ENCODE data around the gene GPS1. TPM values are rescaled to one million over a fixed set of nuclear protein-coding genes. Genes with fewer than 3 reads are reported as not detected.

GPS1 gene
- total RNA-seq, 1 donor from 2014 or later = 156 TPM

DNA sequence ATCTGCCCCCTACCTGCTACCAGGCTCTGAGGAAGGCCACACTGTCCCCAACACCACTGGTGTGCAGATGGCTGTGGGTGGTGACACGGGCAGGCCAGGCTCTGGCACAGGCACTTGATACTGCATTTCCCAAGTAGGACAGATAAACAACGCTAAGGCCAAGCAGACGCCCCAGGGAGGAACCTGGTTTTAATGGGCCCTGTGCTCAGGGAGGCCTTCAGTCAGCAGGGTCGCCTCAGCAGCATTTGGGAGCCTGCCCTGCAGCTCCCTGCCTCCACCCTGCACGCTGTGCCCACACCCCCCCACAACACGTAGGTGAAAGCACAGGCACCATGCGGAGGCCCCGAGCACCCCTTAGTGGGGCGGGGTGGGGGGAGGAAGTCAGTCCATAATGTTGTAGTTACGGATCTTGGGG lies 49.6 kb downstream of the GPS1 start:
- H3K27me3 Mint-ChIP-seq (ENCODE audit: low read depth) = peaks cover 6% of the 10 kb centered on the region
- no peak overlapping the region for H3K27ac Mint-ChIP-seq (ENCODE audit: unreplicated experiment)
- H3K4me1 Mint-ChIP-seq = peaks cover 38% of the 10 kb centered on the region
- no peak for DNase-seq (ENCODE audit: low read depth, low spot score)
- H3K36me3 Mint-ChIP-seq (ENCODE audit: low read depth) = no peaks in the 10 kb centered on the region
- H3K9me3 Mint-ChIP-seq = no peaks in the 10 kb centered on the region
- peak overlapping the region; percentile 61 for H3K4me3 Mint-ChIP-seq
- TF ChIP-seq, protein P1, sequence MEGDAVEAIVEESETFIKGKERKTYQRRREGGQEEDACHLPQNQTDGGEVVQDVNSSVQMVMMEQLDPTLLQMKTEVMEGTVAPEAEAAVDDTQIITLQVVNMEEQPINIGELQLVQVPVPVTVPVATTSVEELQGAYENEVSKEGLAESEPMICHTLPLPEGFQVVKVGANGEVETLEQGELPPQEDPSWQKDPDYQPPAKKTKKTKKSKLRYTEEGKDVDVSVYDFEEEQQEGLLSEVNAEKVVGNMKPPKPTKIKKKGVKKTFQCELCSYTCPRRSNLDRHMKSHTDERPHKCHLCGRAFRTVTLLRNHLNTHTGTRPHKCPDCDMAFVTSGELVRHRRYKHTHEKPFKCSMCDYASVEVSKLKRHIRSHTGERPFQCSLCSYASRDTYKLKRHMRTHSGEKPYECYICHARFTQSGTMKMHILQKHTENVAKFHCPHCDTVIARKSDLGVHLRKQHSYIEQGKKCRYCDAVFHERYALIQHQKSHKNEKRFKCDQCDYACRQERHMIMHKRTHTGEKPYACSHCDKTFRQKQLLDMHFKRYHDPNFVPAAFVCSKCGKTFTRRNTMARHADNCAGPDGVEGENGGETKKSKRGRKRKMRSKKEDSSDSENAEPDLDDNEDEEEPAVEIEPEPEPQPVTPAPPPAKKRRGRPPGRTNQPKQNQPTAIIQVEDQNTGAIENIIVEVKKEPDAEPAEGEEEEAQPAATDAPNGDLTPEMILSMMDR (conservative IDR thresholded peaks at IDR 0.05) = no peak

DNA sequence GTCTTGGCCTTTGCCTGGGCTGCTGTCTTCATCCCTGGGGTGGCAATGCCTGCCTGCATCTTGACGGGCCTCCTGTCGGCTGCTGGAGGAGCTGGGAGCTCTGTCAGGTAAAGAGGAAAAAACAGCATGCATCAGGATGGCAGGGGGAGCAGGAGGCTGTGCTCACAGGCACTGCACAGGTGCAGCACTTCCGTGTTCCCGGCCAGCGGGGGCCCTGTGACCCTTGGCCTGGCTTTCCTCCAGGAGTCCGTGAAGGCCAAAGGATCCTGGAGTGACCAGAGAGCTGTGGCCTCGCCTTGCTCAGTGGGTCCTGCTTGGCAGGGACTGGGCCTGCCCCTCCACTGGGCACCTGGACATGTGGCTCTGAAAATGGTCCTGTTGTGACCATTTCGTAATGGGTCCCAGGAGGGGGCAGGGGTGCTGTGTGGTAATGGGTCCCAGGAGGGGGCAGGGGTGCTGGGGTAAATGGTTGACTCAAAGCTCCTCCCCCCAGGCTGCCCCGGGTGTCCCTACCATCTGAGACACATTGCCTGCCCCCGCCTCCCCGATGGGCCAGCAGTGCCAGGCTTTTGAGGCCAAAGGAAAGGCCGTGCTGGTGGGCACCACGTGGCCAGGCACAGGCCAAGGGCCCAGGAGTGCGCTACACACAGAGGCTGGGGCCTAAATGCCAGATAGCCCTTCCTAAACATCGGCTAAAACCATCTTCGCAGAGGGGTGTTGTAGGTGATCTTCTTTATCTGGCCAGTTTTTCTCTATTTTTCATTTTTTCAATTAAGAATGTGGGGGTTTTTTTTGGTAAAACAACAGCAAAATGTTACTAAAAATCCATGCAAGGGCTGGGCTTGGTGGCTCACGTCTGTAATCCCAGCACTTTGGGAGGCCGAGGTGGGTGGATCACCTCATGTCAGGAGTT lies 50.3 kb downstream of the GPS1 start:
- peak overlapping the region; percentile 86 for H3K4me3 Mint-ChIP-seq
- no peak for DNase-seq (ENCODE audit: low read depth, low spot score)
- H3K9me3 Mint-ChIP-seq = no peaks in the 10 kb centered on the region
- H3K4me1 Mint-ChIP-seq = peaks cover 43% of the 10 kb centered on the region
- H3K36me3 Mint-ChIP-seq (ENCODE audit: low read depth) = no peaks in the 10 kb centered on the region
- peak overlapping the region; percentile 19 for H3K27ac Mint-ChIP-seq (ENCODE audit: unreplicated experiment)
- TF ChIP-seq, protein P1 (conservative IDR thresholded peaks at IDR 0.05) = no peak
- H3K27me3 Mint-ChIP-seq (ENCODE audit: low read depth) = peaks cover 7% of the 10 kb centered on the region

DNA sequence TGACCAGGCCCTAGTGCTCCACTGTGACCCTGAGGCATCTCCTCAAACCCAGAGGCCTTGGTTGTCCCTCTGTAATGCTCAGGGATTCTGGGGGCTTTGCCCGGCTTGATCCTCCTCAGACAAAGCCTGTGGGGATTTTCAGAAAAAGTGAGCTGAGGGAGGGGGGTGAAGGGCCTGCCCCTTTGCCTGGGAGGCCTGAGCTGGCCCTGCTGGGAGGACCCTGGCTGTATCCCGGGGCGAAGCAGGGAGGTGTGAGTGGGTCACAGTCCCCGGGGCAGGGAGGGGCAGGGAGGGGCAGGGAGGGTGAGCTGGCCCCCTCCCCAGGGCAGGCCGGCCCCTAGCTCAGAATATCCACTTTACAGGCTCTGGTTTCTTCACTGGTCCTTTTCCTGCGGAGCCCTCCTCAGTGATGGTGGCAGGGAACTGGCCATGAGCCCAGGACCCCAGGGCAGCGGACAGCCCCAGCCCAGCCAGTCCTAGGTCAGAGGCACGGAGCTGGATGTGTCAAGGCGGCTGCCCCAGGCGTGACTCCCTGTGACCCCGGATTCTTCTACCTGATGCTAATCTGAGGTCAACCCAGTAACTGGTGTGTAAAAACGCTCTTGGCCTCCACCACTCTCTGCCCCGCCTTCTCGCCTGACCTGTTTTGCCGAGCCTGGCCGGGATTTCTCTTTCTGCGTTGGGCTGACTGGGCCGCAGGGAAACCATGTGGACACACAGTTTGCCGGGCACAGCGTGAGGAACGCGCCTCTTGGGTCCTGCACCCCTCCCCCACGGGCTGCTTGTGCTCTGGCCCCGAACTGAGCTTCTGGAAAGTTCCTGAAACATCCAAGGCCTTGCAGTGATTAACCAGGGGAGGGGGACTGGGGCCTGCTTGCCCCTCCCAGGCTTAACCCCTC lies 52.1 kb downstream of the GPS1 start:
- peak; percentile 38 for DNase-seq (ENCODE audit: low read depth, low spot score)
- Mint-ChIP-seq H3K4me3 (peak overlapping the region; percentile 86), H3K9me3 (no peaks in the 10 kb centered on the region), H3K4me1 (peaks cover 57% of the 10 kb centered on the region), H3K27me3 (ENCODE audit: low read depth) (peaks cover 7% of the 10 kb centered on the region), H3K27ac (ENCODE audit: unreplicated experiment) (peak overlapping the region; percentile 35), H3K36me3 (ENCODE audit: low read depth) (peaks cover under 1% of the 10 kb centered on the region)
- TF ChIP-seq, protein P1 (conservative IDR thresholded peaks at IDR 0.05) = no peak

DNA sequence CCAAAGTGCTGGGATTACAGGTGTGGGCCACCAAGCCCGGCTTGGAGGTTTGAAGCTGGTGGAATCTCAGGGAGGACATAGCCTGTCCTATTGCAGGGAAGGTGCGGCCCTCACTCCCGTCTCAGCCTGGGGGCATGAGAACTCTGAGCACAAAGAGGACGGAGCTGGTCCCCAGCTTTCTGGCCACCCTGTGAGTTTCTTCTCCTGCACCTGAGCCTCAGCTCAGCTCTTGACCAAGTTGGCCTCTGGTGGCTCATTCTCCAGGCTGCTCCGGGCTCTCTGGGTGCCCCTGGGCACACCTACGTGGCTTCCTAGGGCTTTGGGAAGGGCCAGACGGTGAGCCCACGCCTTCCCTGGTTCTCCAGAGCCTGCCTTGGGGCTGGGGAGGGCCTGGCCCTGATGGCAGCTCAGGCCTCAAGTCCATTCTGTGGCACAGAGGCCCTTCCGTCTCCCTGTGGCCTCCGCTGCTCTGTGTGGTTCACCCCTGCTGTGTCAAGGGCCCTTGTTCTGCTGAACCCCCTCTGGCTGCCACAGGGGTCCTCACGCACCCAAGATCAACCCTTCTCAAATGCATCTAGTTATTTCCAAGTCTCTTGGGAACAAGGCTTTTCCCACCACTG lies 53.2 kb downstream of the GPS1 start:
- peak overlapping the region; percentile 6 for H3K27ac Mint-ChIP-seq (ENCODE audit: unreplicated experiment)

More for the DNA sequence above, 53.2 kb downstream of the GPS1 start:
- TF ChIP-seq, protein P1 (conservative IDR thresholded peaks at IDR 0.05) = no peak
- Mint-ChIP-seq H3K27me3 (ENCODE audit: low read depth) (peaks cover 7% of the 10 kb centered on the region), H3K36me3 (ENCODE audit: low read depth) (peaks cover 3% of the 10 kb centered on the region), H3K4me1 (peaks cover 58% of the 10 kb centered on the region), H3K9me3 (no peaks in the 10 kb centered on the region), H3K4me3 (peak overlapping the region; percentile 67)
- no peak for DNase-seq (ENCODE audit: low read depth, low spot score)
